ENCODE data around the gene INPP1.

DNA sequence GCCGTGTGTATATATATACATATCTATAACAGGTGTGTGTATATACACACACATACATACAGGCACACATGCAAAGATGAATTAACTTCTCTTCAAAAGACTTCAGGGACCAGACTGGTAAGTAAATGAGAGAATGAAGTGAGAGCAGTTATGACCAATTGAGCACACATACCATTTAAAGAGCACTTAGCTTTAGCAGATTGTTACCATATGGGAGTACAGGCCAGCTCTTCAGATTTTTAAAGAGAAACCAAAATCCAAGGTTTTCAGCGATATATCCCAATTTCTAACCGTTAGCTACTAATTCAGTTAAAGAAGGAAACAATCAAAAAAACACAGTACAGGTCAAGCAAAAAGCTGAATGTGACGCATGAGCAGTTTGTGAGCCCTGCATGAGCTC, 23.7 kb downstream of the INPP1 start:
- TF ChIP-seq, protein P1, sequence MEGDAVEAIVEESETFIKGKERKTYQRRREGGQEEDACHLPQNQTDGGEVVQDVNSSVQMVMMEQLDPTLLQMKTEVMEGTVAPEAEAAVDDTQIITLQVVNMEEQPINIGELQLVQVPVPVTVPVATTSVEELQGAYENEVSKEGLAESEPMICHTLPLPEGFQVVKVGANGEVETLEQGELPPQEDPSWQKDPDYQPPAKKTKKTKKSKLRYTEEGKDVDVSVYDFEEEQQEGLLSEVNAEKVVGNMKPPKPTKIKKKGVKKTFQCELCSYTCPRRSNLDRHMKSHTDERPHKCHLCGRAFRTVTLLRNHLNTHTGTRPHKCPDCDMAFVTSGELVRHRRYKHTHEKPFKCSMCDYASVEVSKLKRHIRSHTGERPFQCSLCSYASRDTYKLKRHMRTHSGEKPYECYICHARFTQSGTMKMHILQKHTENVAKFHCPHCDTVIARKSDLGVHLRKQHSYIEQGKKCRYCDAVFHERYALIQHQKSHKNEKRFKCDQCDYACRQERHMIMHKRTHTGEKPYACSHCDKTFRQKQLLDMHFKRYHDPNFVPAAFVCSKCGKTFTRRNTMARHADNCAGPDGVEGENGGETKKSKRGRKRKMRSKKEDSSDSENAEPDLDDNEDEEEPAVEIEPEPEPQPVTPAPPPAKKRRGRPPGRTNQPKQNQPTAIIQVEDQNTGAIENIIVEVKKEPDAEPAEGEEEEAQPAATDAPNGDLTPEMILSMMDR (conservative IDR thresholded peaks at IDR 0.05), result no peak
- no peak for TF ChIP-seq EZH2 (IDR thresholded peaks at IDR 0.05; ENCODE audit: low read depth)
